Measurements from ENCODE around the gene CDH1.

- TF ChIP-seq CTCF (IDR thresholded peaks at IDR 0.05), result no peak
- no peak for TF ChIP-seq POLR2A (IDR thresholded peaks at IDR 0.05)
These were observed 5.5 kb upstream of the CDH1 start for GRCh38 chr16:68731637-68732036.

All from tibial nerve (tissue), 3 donors.